GM13976 (cell line): ENCODE results near the gene HYAL1.

Experiments
- DNase-seq: peaks from one replicate; pipeline ENCODE4 v3.0.0; 2012; ENCODE audit warnings: low spot score
- CTCF ChIP-seq: IDR thresholded peaks from 2 replicates; pipeline ENCODE4 v1.5.1; 2012; ENCODE audit warnings: borderline replicate concordance, mild to moderate bottlenecking; ENCODE audit not compliant: insufficient read depth; ENCODE audit errors: extremely low read depth, missing control alignments, control extremely low read depth
- in situ Hi-C: fragments of 300-500 bp; cut with MboI; formaldehyde crosslinking; loops from one replicate; pipeline ENCODE4 v1.12.0; 2022; ENCODE audit warnings: low sequenced_read_pairs, mixed read lengths, inconsistent platforms; ENCODE audit not compliant: unreplicated experiment

The HYAL1 gene

DNA sequence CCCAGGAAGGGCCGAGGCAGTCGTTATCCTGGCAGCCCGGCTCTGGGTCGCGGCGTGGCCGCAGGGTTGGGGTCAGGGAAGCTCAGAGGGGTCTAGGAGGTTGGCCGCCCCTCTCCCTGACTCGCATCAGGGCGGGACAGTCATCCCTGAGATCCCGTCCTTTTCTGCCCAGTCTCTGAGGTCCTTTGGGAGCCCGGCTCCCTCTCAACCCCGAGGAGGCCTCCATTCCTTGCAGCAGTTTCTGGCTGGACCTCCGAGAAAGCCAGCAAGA, 18.7 kb upstream of the HYAL1 start:
- TF ChIP-seq CTCF, result no peak
- in situ Hi-C loops, result no loop called here
- DNase-seq, result no peak

GRCh38 chr3:50321336-50322114, 18.2 kb upstream of the HYAL1 start:
- in situ Hi-C loops, result no loop called here
- peak; percentile 41 for TF ChIP-seq CTCF
- peak; percentile 93 for DNase-seq

- TF ChIP-seq CTCF, result no peak
- peak; percentile 86 for DNase-seq
- in situ Hi-C loops, result no loop called here
These were observed 17.5 kb upstream of the HYAL1 start for GRCh38 chr3:50320853-50321335.

GRCh38 chr3:50319894-50320625, 16.7 kb upstream of the HYAL1 start:
- no peak for DNase-seq
- TF ChIP-seq CTCF, result no peak
- in situ Hi-C loops, result no loop called here

DNA sequence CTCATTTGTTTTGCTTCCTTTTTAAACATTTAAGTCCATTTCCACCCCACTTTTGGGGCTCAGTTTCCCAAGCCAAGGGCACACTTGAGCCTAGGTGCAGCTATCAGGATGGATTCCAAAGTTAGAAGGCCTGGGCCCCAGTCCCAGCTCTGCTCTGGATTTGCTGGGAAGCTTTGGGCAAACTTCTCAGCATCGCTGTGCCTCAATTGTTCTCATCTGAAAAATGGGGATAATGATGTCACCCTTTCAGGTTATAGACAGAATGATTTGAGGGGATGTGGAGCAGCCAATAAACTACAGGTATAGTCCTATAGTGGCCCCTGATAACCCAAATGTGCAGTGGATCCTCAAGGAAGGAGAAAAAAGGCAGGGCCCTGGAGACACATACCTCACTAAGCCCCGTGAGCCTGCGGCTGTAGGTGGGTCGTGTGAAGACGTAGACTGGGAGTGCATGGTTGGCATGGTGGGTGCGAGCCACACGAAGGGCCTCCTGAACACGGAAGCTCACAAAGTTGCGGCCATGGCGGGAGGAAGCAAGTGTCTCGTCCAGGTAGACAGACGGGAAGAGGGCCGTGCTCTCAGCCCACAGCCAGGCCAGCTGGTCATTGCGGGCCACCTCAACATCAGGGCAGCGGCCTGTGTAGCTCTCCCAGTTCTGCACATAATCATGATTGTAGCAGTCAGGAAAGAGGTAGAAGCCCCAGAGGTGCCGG, 16.0 kb upstream of the HYAL1 start:
- in situ Hi-C loops, result no loop called here
- no peak for TF ChIP-seq CTCF
- DNase-seq, result no peak

DNA sequence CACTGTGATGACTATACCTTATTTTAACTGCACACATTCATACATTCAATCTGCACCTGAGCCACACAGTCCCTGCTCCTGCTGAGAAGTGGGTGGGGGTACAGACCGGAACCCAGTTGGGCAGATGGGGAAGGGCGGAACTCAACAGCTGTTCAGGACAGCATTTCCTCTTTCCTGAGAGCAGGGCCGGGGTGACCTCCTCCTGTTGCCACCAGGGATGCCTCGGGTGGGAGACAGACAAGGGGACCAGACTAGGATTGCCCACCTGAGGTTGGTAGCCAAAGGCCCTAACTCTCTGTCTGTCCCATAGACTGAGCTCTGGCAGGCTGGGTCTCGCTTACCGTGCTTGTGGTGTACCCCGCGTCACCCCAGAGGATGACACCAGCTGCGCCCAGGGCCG, 15.2 kb upstream of the HYAL1 start:
- TF ChIP-seq CTCF, result no peak
- no peak for DNase-seq
- in situ Hi-C loops, result no loop called here
